NOMO-1 treated with dmso at 0.1 percent for 144 hours (cell line): ENCODE data around the gene NUP214.
"Not testable (repeated sequence)": the region's sequence is repeated elsewhere in the genome, so short reads cannot be mapped to it uniquely, and the experiment has no call there.

ENCODE experiments used
- DNase-seq: peaks from one replicate; lab custom pipeline; 2025; ENCODE audit not compliant: unreplicated experiment; lab: John Stamatoyannopoulos, UW

Gene NUP214

GRCh38 chr9:131191032-131191431 is 65.6 kb downstream of the NUP214 start:
- DNase-seq, result not testable (repeated sequence)

GRCh38 chr9:131191857-131192256 is 66.5 kb downstream of the NUP214 start:
- no peak for DNase-seq

- DNase-seq, result no peak
Measured at GRCh38 chr9:131193051-131193450, 67.7 kb downstream of the NUP214 start.

GRCh38 chr9:131194762-131195161 is 69.4 kb downstream of the NUP214 start:
- DNase-seq, result no peak

GRCh38 chr9:131197160-131197911 is 72.0 kb downstream of the NUP214 start:
- no peak for DNase-seq

- no peak for DNase-seq
Measured at GRCh38 chr9:131198041-131198715, 72.8 kb downstream of the NUP214 start.

- DNase-seq, result no peak
Measured at GRCh38 chr9:131201856-131202255, 76.5 kb downstream of the NUP214 start.

GRCh38 chr9:131203431-131204218 is 78.2 kb downstream of the NUP214 start:
- no peak for DNase-seq

- DNase-seq, result no peak
Measured at GRCh38 chr9:131204285-131204684, 78.9 kb downstream of the NUP214 start.

GRCh38 chr9:131206495-131206894 is 81.1 kb downstream of the NUP214 start:
- no peak for DNase-seq

- not testable (repeated sequence) for DNase-seq
Measured at GRCh38 chr9:131211920-131212319, 86.5 kb downstream of the NUP214 start.

GRCh38 chr9:131214286-131214856 is 89.0 kb downstream of the NUP214 start:
- no peak for DNase-seq

GRCh38 chr9:131214876-131215275 is 89.5 kb downstream of the NUP214 start:
- no peak for DNase-seq

GRCh38 chr9:131216806-131217205 is 91.4 kb downstream of the NUP214 start:
- DNase-seq, result no peak

- no peak for DNase-seq
Measured at GRCh38 chr9:131217331-131218031, 92.1 kb downstream of the NUP214 start.

- no peak for DNase-seq
Measured at GRCh38 chr9:131218370-131218769, 93.0 kb downstream of the NUP214 start.

GRCh38 chr9:131220485-131220884 is 95.1 kb downstream of the NUP214 start:
- no peak for DNase-seq

GRCh38 chr9:131222460-131222859 is 97.1 kb downstream of the NUP214 start:
- no peak for DNase-seq

- DNase-seq, result no peak
Measured at GRCh38 chr9:131226226-131226625, 100.8 kb downstream of the NUP214 start.

- no peak for DNase-seq
Measured at GRCh38 chr9:131227112-131227958, 101.9 kb downstream of the NUP214 start.
